ENCODE results near the gene ADAM12. TPM values are rescaled to one million over a fixed set of nuclear protein-coding genes. Genes with fewer than 3 reads are reported as not detected.

Gene ADAM12
- total and polyA plus RNA-seq, 2 experiments from 2014 or later = 0.13 to 0.87 TPM

GRCh38 chr10:126294451-126294850, 93.8 kb downstream of the ADAM12 start (continued):
- TF ChIP-seq ZNF462 (CRISPR knock-in tag; IDR thresholded peaks at IDR 0.05) (no peak), JUNB (IDR thresholded peaks at IDR 0.05; ENCODE audit: unreplicated experiment) (no peak), POLR2AphosphoS5 (IDR thresholded peaks at IDR 0.05; ENCODE audit: low read depth) (no peak), EZH2phosphoT487 (IDR thresholded peaks at IDR 0.05; ENCODE audit: unreplicated experiment) (no peak), NANOG (IDR thresholded peaks at IDR 0.05; ENCODE audit: borderline replicate concordance) (no peak), CTCF (conservative IDR thresholded peaks at IDR 0.05; ENCODE audit: low read depth in 2 of 2) (no peak), ZNF331 (CRISPR knock-in tag; IDR thresholded peaks at IDR 0.05; ENCODE audit: low read depth) (no peak)

- no peaks in the 10 kb centered on the region for H3K4me1 Mint-ChIP-seq
- DNase-seq (ENCODE audit: low spot score) = no peak
- Histone ChIP-seq H3K36me3 (ENCODE audit: insufficient read depth) (no peaks in the 10 kb centered on the region), H3F3A (replicated peaks; ENCODE audit: low read depth) (no peaks in the 10 kb centered on the region), H3K27me3 (ENCODE audit: insufficient read depth) (no peaks in the 10 kb centered on the region), H3K27ac (ENCODE audit: low read depth) (no peak overlapping the region), H3K4me2 (no peak overlapping the region), H3K4me1 (ENCODE audit: insufficient read depth) (no peaks in the 10 kb centered on the region), H3K4me3 (no peak overlapping the region), H3K79me2 (replicated peaks; ENCODE audit: insufficient read depth) (no peaks in the 10 kb centered on the region), H2AFZ (no peak overlapping the region), H4K20me1 (replicated peaks; ENCODE audit: insufficient read depth) (no peaks in the 10 kb centered on the region), H3K9me2 (ENCODE audit: insufficient read depth) (no peaks in the 10 kb centered on the region)
- no peak for ATAC-seq
- no peaks in the 10 kb centered on the region for H3K27me3 Mint-ChIP-seq (ENCODE audit: insufficient read depth, low read depth, poor library complexity)
- H3K36me3 Mint-ChIP-seq (ENCODE audit: low read depth) = no peaks in the 10 kb centered on the region
- no peak overlapping the region for H3K27ac Mint-ChIP-seq
- no peaks in the 10 kb centered on the region for H3K9me3 Mint-ChIP-seq
- no peak overlapping the region for H3K4me3 Mint-ChIP-seq
- TF ChIP-seq CTCF (conservative IDR thresholded peaks at IDR 0.05; ENCODE audit: low read depth in 2 of 2) (no peak), ETS1 (IDR thresholded peaks at IDR 0.05) (no peak), STAT1 (IDR thresholded peaks at IDR 0.05; ENCODE audit: unreplicated experiment) (no peak), REST (IDR thresholded peaks at IDR 0.05; ENCODE audit: unreplicated experiment) (no peak), CREB1 (CRISPR knock-in tag; IDR thresholded peaks at IDR 0.05; ENCODE audit: low read depth) (no peak), ZNF331 (CRISPR knock-in tag; IDR thresholded peaks at IDR 0.05; ENCODE audit: low read depth) (no peak)
Measured at GRCh38 chr10:126290232-126290631, 98.0 kb downstream of the ADAM12 start.
